SU-DHL-6 (cell line): ENCODE results near the gene ARHGAP27.

ENCODE experiments used
- EZH2phosphoT487 ChIP-seq: fragments of 200-600 bp; sonication (generic), shearing (Covaris generic); conservative IDR thresholded peaks from 2 replicates; pipeline ENCODE4 v1.6.1; 2018; ENCODE audit warnings: mild to moderate bottlenecking, antibody characterized with exemption, low read length, moderate library complexity, mixed read lengths
- TF ChIP-seq, protein P1 (sequence below): fragments of 200-600 bp; sonication (generic); IDR thresholded peaks from one replicate; pipeline ENCODE4 v1.5.1; 2017; ENCODE audit warnings: antibody characterized with exemption, mild to moderate bottlenecking, low read length, moderate library complexity; ENCODE audit not compliant: insufficient read depth, poor library complexity, severe bottlenecking

- TF ChIP-seq, protein P1, sequence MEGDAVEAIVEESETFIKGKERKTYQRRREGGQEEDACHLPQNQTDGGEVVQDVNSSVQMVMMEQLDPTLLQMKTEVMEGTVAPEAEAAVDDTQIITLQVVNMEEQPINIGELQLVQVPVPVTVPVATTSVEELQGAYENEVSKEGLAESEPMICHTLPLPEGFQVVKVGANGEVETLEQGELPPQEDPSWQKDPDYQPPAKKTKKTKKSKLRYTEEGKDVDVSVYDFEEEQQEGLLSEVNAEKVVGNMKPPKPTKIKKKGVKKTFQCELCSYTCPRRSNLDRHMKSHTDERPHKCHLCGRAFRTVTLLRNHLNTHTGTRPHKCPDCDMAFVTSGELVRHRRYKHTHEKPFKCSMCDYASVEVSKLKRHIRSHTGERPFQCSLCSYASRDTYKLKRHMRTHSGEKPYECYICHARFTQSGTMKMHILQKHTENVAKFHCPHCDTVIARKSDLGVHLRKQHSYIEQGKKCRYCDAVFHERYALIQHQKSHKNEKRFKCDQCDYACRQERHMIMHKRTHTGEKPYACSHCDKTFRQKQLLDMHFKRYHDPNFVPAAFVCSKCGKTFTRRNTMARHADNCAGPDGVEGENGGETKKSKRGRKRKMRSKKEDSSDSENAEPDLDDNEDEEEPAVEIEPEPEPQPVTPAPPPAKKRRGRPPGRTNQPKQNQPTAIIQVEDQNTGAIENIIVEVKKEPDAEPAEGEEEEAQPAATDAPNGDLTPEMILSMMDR = no peak
- no peak for TF ChIP-seq EZH2phosphoT487
Observed at GRCh38 chr17:45386178-45386577, 46.5 kb downstream of the ARHGAP27 start.
